Smooth muscle cell of the pulmonary artery (primary cell): ENCODE measurements around the gene CBX5. TPM values are rescaled to one million over a fixed set of nuclear protein-coding genes. Genes with fewer than 3 reads are reported as not detected.

Experiments used
- total RNA-seq: library from RNA; depleted of rRNA; stranded (reverse); fragments of >200 nt; gene quantifications from 2 replicates; pipeline ENCODE4 v1.2.3, GENCODE V29; 2014

CBX5 gene
- 39.0 and 47.0 TPM in 2 replicates for total RNA-seq

DNA sequence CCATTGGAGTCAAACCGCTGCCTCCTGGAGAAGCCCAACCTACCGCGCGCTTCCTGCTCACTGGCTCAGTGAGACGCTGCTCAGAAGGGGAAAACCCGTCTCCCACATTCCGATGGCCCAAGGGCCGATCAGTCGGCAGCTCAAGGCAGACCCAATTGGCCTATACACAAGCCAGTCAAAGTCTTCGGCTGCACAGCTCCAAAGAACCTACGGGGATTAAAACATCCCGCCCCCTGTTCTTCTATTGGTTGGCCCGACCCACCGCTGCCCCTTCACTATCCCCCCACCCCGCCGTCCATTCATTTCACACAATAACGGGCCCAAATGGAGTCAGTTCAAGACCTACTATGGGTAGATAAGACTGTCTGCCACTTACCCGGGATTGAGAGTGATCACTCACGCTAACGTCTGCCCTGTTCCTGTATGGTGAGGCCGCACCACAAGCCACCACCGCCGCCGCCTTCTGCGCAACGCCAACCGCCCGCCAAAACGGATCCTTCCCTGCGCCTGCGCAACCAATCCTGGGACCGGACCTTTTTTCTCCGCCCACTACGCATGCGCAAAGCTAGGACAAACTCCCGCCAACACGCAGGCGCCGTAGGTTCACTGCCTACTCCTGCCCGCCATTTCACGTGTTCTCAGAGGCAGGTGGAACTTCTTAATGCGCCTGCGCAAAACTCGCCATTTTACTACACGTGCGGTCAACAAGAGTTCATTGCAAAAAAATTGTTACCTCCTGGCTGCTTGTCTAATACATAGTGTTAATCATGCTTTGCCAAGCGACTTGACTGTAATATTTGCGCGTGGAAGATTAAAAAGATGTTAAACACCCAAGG lies at the start of gene CBX5:
Gene CBX5 (minus strand): TSS at position 491 of the 836 bp plus-strand sequence. CDS start 22,472 bp downstream, outside the sequence.

DNA sequence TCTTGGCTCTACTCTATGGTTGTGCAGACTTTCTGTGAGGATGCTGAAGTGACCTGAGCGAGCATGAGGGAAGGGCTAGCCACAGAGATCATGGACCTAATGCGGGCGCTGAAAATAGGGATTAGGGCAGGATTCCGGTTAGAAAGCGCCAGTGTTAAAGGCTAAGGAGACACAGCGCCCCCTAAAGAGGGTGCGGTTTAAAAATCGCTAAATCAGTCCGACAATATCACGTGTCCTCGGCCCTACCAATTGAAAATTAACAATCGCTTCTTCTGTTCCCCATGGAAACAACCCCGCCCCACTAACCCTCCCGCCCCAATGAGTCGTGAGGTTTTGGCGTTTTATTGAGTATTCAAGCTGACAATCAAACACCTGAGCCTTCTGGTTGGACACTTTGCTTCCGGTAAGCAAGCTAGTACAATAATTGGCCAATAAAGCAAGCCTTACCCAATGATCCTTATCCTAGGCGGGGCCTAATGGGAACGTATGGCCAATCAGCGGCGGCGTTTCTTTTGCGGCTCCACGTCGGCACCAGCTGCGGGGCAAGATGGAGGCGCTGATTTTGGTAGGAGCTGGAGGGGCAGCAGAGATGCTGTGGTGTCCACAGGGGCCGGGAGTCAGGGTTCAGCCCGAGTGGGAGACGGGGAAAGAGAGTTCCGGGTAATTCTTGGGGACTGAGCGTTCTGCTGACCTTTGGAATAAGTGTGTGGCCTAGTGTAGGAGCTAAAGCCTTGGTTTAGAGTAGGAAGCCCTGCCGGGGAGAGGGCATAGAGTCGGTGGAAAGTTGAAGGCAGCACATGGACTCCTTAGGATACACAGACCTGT lies 44.9 kb upstream of the CBX5 start, which contains the start of gene COPZ1:
Gene COPZ1 (plus strand): TSS at position 515 of the 825 bp plus-strand sequence. CDS start 33 bp downstream, at position 548.

DNA sequence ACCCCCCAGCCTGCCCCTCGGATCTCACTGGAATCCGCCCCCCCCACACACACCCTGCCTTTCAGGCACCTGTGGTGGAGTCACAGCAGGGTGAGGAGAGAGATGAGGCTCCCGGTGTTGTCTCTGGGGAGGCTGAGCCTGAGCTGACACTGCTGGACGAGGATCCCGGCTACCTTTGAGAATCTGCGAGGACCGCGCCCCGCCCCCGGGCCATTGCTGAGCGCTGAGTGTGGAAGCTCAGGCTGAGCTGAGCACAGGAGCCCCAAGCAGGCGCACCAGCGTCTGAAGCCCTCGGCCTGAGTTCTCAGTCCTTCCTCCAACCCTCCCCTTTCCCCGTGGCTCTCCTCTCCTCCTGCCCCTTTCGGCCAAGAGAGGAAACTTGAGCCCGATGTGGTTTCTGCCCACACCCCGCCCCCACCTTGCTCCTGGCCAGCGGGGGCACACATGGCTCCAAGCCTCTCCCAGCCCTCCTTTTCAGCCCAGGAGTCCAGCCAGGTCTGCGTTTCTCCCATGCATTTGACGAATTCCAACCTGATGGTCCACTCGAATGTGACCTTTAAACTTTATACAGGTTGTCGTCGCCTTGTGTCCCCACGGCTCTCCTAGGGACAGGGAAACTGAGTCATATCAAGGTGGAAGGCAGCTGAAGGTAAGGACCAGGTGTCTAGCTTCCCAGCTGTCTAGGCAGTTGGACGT lies 21.0 kb upstream of the CBX5 start, which contains the start of gene NFE2:
Gene NFE2 (minus strand): TSS at position 284 of the 696 bp plus-strand sequence. CDS start 5,767 bp downstream, outside the sequence.

DNA sequence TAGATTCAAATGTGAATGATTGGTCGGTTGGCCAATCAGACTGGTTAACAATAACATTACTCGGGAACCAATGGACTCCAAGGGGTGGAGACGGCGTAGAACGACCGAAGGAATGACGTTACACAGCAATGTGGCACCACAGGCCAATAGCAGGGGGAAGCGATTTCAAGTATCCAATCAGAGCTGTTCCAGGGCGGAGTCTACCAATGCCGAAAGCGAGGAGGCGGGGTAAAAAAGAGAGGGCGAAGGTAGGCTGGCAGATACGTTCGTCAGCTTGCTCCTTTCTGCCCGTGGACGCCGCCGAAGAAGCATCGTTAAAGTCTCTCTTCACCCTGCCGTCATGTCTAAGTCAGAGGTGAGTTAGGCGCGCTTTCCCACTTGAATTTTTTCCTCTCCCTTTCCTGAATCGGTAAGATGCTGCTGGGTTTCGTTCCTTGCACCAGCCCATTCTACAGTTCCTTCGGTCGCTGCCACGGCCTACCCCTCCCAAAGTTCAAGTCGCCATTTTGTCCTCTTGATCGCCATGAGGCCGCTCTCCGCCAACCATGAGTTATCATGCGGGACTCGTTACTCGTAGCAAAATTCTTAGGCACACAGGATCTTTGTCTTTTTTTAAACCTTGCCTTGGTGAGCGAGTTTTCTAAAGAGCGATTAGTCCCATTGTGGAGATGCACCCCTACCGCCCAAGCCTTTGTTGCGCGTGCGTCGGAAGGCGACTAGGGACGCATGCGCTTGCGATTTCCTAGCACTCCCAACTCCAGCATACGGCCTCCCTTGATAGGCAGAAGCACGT lies 742 bp upstream of the CBX5 start, which contains the start of gene HNRNPA1:
Gene HNRNPA1 (plus strand): TSS at position 259 of the 793 bp plus-strand sequence. CDS start 82 bp downstream, at position 341.

Other genes with a start within 250 kb of the CBX5 start
- 0.33 and 0.39 TPM in 2 replicates for gene HOXC5, start 247.1 kb downstream of the CBX5 start, total RNA-seq
- gene HOXC4, start 226.3 kb downstream of the CBX5 start, total RNA-seq = 0.79 and 1.2 TPM in 2 replicates
- gene SMUG1, start 91.1 kb downstream of the CBX5 start, total RNA-seq = 22.5 and 30.4 TPM in 2 replicates
- 136 and 210 TPM in 2 replicates for gene HNRNPA1, start 604 bp upstream of the CBX5 start, total RNA-seq
- gene NFE2, start 20.9 kb upstream of the CBX5 start, total RNA-seq = 0.07 and 0.10 TPM in 2 replicates
- 111 and 116 TPM in 2 replicates for gene COPZ1, start 45.0 kb upstream of the CBX5 start, total RNA-seq
- gene GPR84, start 84.4 kb upstream of the CBX5 start, total RNA-seq = 0.07 and 0.13 TPM in 2 replicates
- 1.8 and 2.2 TPM in 2 replicates for gene ZNF385A, start 104.6 kb upstream of the CBX5 start, total RNA-seq
- gene ITGA5, start 139.1 kb upstream of the CBX5 start, total RNA-seq = 589 and 1,116 TPM in 2 replicates
- gene GTSF1, start 193.5 kb upstream of the CBX5 start, total RNA-seq = 1.1 TPM in 1 of 2 replicates, not detected in the other
- gene NCKAP1L, start 217.6 kb upstream of the CBX5 start, total RNA-seq = 0.03 TPM in 1 of 2 replicates, not detected in the other